Adrenal gland (tissue), 12 donors: ENCODE results near the gene PPY. TPM values are rescaled to one million over a fixed set of nuclear protein-coding genes. Genes with fewer than 3 reads are reported as not detected.

Experiments
- DNase-seq, 7 donors: peaks; one replicate each; pipeline ENCODE4 v3.0.0-alpha.2; 2019 to 2020
- H3K27ac ChIP-seq, 5 donors: fragments of 200-600 bp; sonication (generic) in 4 of 5; 1 replicate in 3 of 5; 2 replicates in 2 of 5; pipeline versions ENCODE4 v1.5.1 to v1.8.0; 2016 to 2020; ENCODE audit warnings: mild to moderate bottlenecking in 1 of 5
- H3K27me3 ChIP-seq: fragments of 200-600 bp; 2 replicates; pipeline ENCODE4 v1.8.0; 2021
- H3K36me3 ChIP-seq, 2 donors: fragments of 200-600 bp; replicated peaks in 1 of 2; 1 replicate in 1 of 2; 2 replicates in 1 of 2; pipeline versions ENCODE4 v1.5.1 to v1.8.0; 2018 to 2022
- H3K4me1 ChIP-seq, 2 donors: fragments of 200-600 bp; replicated peaks in 1 of 2; 1 replicate in 1 of 2; 2 replicates in 1 of 2; pipeline versions ENCODE4 v1.5.1 to v1.8.0; 2018 to 2021
- H3K4me3 ChIP-seq, 4 donors: fragments of 200-600 bp; sonication (generic) in 3 of 4; one replicate each; pipeline ENCODE4 v1.5.1; 2016 to 2018
- H3K9me3 ChIP-seq, 3 donors: fragments of 200-600 bp; sonication (generic) in 1 of 3; replicated peaks in 1 of 3; 1 replicate in 2 of 3; 2 replicates in 1 of 3; pipeline versions ENCODE4 v1.5.1 to v1.8.0; 2016 to 2021
- CTCF ChIP-seq, 6 experiments: fragments of 450-650 bp in 4 of 6; fragments of 200-600 bp in 2 of 6; sonication (generic) in 1 of 6; IDR thresholded peaks; 1 replicate in 5 of 6; 2 replicates in 1 of 6; pipeline versions ENCODE4 v1.5.1 to v1.8.0; 2016 to 2021; ENCODE audit warnings: antibody characterized with exemption in 6 of 6, mild to moderate bottlenecking in 2 of 6, moderate library complexity in 1 of 6
- POLR2A ChIP-seq, 2 donors: fragments of 450-650 bp; IDR thresholded peaks; one replicate each; pipeline ENCODE4 v1.6.1; 2017; ENCODE audit warnings: antibody characterized with exemption in 2 of 2, mild to moderate bottlenecking in 2 of 2, moderate library complexity in 1 of 2
- WGBS, 4 donors: extraction: QIAGEN DNeasy Blood & Tissue Kit in 2 of 4; methylation state at CpG; one replicate each; pipeline versions ENCODE4 v1.1.5 to v1.1.7; 2013 to 2017; 5-methylcytosine and 5-hydroxymethylcytosine counted together
- intact Hi-C, 2 donors: fragments of 100-400 bp; cut with DNase I; formaldehyde crosslinking; loops; one replicate each; pipeline versions ENCODE4 v1.14.1 to v1.15.0; 2022 to 2023
- polyA plus RNA-seq, 3 donors: library from polyadenylated mRNA; stranded (reverse); fragments of 200-250 nt in 2 of 3; fragments of 350-450 nt in 1 of 3; fragmentation: Illumina TruSeq in 1 of 3; extraction: RNeasy Lipid Tissue Mini Kit (QIAGEN cat#74804) in 1 of 3; gene quantifications; one replicate each; pipeline ENCODE4 v1.2.3, GENCODE V29; 2013 to 2014
- total RNA-seq, 9 donors: library from RNA; depleted of rRNA in 4 of 9; stranded (reverse); fragments of >200 nt in 4 of 9; fragments of 120-200 nt in 1 of 9; fragmentation: NEBNext Ultra II Directional in 1 of 9; extraction: Animal tissue kit (Norgen Biotek cat#: 25700) in 1 of 9; gene quantifications; one replicate each; pipeline versions ENCODE4 v1.1.0 to v1.2.4, GENCODE V29; 2013 to 2023
- donor health status: healthy with polysubstance abuse.
- donor health status: Bipolar disorder and iron deficiency.
- donor health status: DM: yes; HTN: yes; CAD: no.
- donor health status: DM: no; HTN: no; CAD: no.
- donor health status: DM: no; HTN: no; CAD: no.
- donor health status: DM: yes; HTN: yes; CAD: no.

The PPY gene
- total and polyA plus RNA-seq, 12 donors, result not detected

DNA sequence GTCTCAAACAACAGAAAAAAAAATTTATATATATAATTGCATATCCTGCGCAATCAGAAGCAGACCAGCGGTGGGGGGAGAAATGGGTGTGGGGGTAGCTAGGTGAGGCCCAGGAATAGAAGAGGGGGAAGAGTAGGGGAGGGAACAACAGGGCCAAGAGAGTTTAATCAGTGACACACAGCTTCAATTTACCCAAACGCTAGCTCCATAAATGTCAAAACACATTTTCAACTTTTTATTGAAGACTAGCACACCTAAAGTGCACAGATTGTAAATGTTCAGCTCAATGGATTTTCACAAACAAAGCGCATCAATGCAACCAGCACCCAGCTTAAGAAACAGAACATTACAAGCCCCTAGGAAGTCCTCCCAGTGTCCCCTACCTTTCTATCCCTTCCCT lies 37.4 kb upstream of the PPY start:
- no peak overlapping the region for H3K4me3 ChIP-seq
- H3K4me1 ChIP-seq, result peaks cover 0 to 8% of the 10 kb centered on the region in 2 donors
- H3K36me3 ChIP-seq, result no peaks in the 10 kb centered on the region
- intact Hi-C loops, result no loop called here
- 85 to 88% (median 88%) methylated on average over 4 of the region's 4 CpGs for WGBS, 4 donors
- no peak overlapping the region for H3K27ac ChIP-seq
- no peak for DNase-seq
- H3K9me3 ChIP-seq, result no peaks in the 10 kb centered on the region
- no peak for TF ChIP-seq CTCF (IDR thresholded peaks at IDR 0.05)
- no peak for TF ChIP-seq POLR2A (IDR thresholded peaks at IDR 0.05)
- H3K27me3 ChIP-seq, result peaks cover 14% of the 10 kb centered on the region

GRCh38 chr17:43979011-43979410 lies 36.7 kb upstream of the PPY start:
- 81 to 83% (median 82%) methylated on average over 7 of the region's 7 CpGs for WGBS, 4 donors
- Histone ChIP-seq H3K27ac (no peak overlapping the region), H3K27me3 (peaks cover 12% of the 10 kb centered on the region)

GRCh38 chr17:43978078-43978477 lies 35.8 kb upstream of the PPY start:
- no peak overlapping the region for H3K4me3 ChIP-seq
- H3K4me1 ChIP-seq, result no peaks in the 10 kb centered on the region
- intact Hi-C loops, result no loop called here
- no peaks in the 10 kb centered on the region for H3K36me3 ChIP-seq
- H3K9me3 ChIP-seq, result no peaks in the 10 kb centered on the region
- no peak for DNase-seq
- H3K27ac ChIP-seq, result no peak overlapping the region
- TF ChIP-seq CTCF (IDR thresholded peaks at IDR 0.05) (no peak), POLR2A (IDR thresholded peaks at IDR 0.05) (no peak)
- 71 to 90% (median 81%) methylated on average over 2 of the region's 2 CpGs for WGBS, 4 donors
- peaks cover 5% of the 10 kb centered on the region for H3K27me3 ChIP-seq

More at GRCh38 chr17:43979011-43979410, 36.7 kb upstream of the PPY start:
- Histone ChIP-seq H3K9me3 (no peaks in the 10 kb centered on the region), H3K36me3 (no peaks in the 10 kb centered on the region), H3K4me3 (no peak overlapping the region), H3K4me1 (peaks cover 0 to 6% of the 10 kb centered on the region in 2 donors)
- DNase-seq, result no peak
- no peak for TF ChIP-seq CTCF (IDR thresholded peaks at IDR 0.05)
- no peak for TF ChIP-seq POLR2A (IDR thresholded peaks at IDR 0.05)
- intact Hi-C loops, result no loop called here

DNA sequence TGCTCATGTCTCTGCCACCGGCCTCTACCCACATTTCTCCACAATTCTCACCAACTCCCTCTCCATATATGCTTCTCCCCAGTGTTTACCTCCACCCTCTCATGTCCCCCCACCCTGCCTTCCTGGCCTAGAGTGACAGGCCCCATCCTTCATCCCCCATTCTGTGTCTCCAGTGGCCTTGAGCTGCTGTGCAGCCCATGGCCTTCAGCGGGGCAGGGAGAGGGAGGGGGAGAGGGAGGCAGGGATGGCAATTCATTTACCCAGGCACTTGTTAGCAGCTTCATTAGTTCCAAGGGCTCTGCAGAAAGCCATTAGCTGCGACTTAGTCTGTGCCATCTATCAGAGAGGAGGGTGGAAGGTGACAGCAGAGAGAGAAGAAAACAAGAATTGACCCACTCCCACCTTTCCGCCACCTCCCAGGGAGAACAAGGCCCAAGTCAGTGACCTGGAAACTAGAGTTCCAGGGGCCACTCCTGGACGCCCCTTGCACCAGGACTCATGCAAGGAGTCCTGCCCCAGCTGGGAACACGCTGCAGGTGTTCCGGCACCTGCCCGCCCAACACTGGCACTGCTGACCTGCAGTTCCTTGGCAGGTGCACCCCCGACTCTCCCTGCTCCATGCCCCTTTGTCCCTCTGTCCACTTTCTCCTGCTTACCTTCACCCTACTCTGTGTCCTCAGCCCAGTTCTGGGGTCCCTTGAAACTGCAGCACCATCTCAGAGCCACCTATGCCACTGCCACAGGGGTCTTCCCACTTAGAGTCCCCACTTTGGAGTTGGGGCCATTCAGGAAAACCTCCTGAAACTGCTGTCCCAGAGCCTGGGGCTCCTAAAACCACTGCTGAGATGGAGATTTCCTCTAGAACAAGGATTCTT lies 34.9 kb upstream of the PPY start:
- no peak for DNase-seq
- Histone ChIP-seq H3K9me3 (no peaks in the 10 kb centered on the region), H3K27ac (no peak overlapping the region), H3K36me3 (no peaks in the 10 kb centered on the region), H3K27me3 (no peaks in the 10 kb centered on the region), H3K4me1 (no peaks in the 10 kb centered on the region), H3K4me3 (no peak overlapping the region)
- intact Hi-C loops, result no loop called here
- WGBS, 4 donors, result 41 to 68% (median 65%) methylated on average over 4 to 9 of the region's 9 CpGs
- TF ChIP-seq CTCF (IDR thresholded peaks at IDR 0.05) (no peak), POLR2A (IDR thresholded peaks at IDR 0.05) (no peak)
